NCI-H1092 (cell line): ENCODE measurements around the gene HECW1.
"Not testable (repeated sequence)": the region's sequence is repeated elsewhere in the genome, so short reads cannot be mapped to it uniquely, and the experiment has no call there.

Source experiments
- DNase-seq: peaks from one replicate; lab custom pipeline; 2025; lab: John Stamatoyannopoulos, UW

Gene HECW1

DNA sequence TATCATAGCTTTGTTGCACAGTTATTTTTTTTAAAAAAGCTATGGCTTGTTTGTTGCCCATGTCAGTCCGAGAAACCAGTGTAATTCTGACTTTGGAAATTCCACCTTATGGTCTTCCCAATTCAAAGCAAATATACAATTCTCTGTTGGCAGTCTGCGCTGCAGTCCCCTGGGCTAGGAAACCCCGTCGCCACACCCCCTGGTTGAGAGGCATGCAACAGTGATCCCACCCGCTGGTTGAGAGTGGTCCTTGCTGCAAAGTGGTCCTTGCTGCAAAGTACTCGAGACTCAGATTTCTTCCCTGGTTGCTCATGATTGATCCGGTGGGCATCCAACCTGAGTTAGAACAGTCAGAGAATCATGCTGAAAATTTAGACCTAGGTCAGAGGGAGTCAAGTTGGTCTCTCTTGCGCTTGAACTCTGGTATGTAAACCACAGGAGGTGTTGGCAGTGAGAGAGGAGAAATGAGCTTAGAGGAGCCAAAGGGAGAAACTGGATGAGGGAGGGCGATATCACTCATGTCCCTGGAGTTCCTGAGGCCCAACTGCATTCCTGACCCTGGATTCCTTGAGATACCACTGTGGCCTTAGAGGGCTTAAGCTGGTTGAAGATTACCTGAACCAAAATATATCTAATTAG, 425.4 kb downstream of the HECW1 start:
- DNase-seq = no peak

DNA sequence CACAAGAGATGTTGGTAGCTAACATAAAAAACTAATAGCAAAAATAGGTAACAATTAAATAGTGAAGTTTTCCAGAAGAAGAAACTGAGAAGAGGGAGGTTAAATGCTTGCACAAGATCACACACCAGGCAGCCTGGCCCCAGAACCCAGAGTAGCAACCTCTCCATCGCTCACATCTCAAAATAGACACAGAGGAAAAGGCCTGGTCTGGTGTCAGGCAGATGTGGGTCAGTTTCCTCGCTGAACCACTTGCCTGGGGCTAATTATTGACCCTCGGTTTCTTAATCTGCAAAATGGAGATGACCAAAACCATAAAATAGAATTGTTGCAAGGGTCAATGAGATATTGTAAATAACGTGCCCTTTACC, 425.9 kb downstream of the HECW1 start:
- no peak for DNase-seq

DNA sequence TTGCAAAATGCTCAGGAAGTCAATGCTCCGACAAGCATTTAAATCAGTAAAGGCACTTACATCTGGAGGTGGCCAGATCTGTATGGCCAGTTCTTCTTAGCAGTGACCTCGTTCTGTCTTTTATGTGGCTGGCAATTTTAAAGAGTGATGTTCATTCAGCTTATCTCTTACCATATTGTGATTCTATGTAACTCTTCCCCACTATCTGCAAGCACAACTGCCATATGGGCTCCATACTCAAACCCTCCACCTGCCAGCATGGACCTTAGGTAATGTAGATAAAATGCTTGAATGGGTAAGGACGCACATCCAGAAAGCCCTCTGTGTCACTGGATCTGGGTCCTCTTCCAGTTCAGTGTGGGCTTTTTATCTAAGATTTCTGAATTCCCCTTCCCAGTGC, 428.0 kb downstream of the HECW1 start:
- DNase-seq = no peak

DNA sequence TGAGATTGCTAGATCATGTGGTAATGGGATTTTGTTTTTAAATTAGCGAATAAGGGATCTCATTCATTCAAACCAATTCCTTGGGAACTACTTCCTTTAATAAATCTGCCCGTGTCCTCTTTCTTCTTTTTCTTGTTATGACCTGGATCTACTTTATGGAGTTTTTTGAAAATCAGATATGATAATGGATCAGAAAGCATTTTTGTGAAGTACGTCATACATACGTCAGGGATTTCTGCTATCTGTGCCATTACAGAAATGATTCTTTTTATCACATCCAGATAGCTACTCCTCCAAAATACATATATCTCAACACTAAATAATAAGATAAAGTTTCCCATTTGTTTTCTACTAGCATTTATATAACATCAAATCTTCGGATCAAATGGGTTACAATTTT, 430.3 kb downstream of the HECW1 start:
- no peak for DNase-seq

DNA sequence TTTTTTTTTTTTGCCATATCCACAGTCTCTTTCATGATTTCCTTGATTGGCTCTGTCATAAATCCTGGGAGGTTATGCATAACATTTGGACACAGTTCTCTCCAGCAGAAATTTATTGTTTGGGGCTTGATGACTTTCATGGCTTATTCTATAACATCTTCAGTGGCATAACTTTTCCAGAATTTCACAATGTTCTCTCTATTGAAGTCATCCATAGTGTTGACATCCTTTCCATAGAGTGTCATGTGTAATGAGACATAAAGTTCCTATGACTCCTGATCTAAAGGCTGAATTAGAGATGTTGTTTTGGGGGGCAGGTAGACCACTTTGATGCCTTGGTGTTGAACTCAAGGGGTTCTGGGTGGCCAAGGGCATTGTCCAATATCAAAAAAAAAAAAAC, 433.8 kb downstream of the HECW1 start:
- no peak for DNase-seq

DNA sequence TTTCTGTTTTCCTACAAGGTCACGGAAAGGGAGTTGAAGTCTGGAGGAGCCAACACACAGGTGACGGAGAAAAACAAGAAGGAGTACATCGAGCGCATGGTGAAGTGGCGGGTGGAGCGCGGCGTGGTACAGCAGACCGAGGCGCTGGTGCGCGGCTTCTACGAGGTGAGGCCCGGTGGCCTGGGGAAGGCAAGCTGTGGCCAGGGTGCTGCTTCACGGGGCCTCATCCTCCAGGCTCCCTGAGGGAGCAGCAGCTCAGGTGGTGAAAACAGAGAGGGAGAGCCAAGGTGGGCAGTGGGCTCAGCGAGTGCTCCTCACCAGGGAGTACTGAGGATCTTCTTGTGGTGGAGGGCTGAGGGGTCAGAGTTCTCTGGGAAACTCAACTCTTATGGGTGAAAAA, 438.0 kb downstream of the HECW1 start:
- no peak for DNase-seq

DNA sequence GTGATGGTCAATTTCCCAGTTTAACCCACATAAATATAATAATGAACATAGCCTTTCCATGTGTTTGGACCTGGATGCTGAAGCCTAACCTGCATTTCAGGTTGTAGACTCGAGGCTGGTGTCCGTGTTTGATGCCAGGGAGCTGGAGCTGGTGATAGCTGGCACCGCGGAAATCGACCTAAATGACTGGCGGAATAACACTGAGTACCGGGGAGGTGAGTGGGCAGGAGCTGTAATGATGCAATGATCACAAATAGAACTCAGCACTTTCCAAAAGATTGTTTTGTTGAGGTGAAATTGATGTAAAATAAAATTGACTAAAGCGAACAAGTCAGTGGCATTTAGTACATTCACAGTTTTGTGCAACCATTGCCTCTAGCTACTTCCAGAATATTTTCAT, 439.7 kb downstream of the HECW1 start:
- no peak for DNase-seq

DNA sequence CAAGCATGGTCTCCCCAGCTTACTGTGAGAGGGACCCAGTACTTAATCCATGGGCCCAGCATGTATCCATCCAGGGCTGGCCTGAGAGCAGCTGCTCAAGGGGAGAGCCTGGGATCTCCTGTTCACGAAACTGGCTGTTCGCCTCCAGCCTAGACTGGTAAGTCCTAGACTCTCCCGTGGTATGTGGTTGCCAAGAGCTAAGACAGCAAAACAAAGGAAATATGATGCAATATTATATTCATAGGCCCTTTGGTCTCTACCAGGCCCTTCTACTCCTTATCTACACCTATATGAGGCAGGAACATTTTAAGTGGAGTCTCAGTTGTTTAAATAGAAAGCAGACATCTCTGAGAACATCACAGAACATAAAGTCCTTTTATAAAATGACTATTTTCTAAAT, 441.6 kb downstream of the HECW1 start:
- DNase-seq = no peak

DNA sequence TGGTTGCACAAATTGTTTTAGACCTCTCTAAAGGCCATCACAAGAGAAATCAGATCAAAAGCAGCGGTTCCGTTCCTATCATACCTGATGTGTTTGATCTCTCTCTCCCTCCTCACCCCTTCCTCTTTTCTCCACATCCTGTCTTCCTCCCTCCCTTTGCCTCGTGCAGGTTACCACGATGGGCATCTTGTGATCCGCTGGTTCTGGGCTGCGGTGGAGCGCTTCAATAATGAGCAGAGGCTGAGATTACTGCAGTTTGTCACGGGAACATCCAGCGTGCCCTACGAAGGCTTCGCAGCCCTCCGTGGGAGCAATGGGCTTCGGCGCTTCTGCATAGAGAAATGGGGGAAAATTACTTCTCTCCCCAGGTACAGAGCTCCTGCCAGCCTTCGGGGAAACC, 442.0 kb downstream of the HECW1 start:
- DNase-seq = no peak

DNA sequence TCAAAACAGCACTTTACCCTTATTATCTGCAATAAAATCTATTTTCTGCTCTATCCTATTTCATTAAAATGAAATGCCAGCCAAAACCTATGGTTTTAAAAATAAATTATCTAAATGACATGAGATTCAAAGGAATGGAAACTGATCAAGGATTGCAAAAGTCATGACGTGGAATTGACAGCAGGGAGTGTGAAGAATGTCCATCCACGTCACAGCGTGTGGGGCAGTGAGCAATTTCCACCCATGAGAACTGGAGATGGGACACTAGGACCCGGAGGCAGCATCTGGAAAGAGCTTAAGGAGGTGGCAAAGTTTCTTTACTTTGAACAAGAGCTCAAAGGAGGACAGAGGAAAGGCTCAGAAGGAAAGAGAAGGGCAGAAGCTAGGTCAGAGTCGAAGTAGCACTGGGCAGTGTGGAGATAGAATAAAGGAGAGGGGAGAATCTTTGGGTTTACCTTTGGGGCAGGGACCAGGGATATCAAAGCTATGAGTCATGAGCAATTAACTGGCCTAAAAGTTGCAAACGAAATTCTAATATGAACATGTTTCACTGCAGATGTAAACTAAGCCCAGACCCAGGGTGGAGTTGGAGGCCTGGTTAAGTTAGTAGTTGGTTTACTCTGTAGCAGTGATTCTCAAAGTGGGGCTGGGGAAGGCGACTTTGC, 445.5 kb downstream of the HECW1 start:
- DNase-seq = no peak

DNA sequence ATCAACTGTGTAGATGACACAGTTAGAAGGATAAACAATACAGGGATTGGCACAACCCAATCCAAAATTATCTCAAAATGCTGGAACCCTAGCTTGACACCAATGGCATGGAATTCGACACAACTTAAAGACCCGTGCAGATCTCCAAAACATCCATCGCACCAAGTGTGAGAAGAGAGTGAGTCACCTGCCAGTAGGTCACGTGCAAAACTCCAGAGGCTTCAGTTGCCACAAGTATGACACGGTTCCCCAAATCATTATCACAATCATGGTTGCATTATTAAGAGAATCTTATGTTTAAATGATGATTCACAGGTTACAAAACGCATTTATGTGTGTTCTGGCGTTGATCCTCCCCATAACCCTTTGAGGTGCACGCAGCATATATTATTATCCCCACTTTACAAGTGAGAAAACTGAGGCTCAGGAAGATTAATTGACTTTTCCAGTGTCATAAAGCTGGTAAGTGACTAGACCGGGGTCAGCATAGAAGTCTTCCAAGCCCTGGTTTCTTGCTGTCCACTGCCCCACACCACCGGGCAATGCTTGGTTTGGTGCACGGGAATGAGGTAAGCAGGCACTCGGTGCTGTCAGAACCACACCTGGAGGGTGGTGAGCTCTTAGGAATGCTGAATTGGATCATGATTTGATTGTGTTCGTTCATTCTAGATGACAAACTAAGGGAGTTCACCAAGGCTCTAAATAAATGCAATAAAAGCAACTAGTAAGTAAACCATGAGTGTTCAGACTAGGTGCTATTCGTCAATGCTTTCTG, 446.9 kb downstream of the HECW1 start:
- DNase-seq = no peak

DNA sequence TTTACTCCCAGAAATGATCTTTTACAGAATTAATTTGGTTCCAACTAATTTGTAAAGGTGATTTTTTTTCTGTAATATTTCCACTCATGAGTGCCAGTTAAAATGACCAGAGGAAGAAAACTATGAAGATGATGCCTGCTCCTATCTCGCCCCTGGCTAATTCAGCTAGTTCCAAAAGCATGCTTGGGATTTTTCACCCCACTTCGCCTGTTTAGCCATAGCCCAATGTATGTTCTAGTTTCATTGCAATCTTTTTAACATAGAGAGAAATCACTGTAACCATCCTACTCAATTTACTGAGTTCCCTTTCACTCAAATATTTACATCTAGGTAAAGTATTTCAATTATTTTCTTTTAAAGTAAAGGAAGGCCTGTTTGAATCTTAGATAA, 447.5 kb downstream of the HECW1 start:
- no peak for DNase-seq

DNA sequence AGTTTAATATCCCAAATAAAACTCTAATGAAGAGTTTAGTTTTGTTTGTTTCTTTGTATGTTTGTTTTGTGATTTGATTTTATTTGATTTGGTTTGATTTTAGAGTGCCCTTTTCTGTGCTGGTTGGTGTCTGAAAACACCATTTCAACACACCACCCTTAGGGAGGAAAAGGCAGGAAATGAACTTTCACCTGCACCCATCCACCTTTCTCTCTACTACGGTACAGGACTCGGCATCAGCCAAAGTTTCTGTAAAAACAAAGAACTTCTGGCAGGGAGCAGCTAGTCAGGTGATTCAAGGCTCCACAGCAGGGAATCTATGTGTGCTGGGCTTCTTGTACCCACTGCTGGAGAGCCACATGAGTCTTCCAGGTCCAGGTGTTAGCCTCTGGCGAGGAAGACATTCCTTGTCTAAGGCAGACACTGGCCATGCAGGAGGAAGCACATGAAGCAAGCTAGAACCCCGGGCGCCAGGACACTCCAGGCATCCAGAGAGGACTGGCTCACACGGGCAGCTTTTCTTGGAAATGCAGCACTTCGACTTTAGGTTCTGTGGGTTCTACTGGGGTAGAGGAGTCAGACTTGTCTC, 448.4 kb downstream of the HECW1 start:
- DNase-seq = no peak

DNA sequence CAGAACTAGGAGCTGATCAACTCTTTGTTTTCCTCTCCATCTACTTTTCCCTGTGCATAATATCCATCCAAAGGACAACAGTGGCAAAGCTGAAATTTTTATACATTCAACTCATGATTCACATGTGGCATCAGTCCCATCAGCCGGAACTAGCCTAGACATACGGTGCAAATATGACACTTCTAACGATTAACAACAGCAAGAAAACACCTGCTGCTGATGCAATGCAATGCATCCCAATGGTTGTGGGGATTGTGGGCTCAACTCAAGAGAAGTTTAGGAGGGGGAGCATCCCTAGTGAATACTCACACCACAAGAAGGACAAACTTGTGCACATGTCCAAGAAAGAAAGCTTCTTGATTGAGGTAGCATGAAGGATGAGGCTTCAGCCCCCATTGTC, 449.9 kb downstream of the HECW1 start:
- no peak for DNase-seq

DNA sequence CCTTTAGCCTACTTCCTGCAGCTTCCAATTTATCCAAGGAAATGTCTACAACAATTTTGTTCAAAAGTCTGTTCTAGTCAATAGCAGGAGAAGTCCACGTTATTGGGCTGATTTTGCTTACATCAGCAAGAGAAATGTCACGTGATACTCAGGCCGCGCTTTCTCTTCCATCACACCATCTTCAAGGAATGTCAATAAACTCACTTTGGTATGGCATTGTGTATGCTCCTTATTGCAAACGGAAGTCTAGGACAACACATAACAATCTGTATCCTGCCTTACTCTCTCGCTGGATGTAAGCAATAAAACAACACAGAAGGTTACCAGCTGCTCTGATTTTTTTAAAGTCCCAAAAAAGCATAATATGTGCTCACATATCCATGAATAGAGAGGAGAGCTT, 453.3 kb downstream of the HECW1 start:
- DNase-seq = no peak

DNA sequence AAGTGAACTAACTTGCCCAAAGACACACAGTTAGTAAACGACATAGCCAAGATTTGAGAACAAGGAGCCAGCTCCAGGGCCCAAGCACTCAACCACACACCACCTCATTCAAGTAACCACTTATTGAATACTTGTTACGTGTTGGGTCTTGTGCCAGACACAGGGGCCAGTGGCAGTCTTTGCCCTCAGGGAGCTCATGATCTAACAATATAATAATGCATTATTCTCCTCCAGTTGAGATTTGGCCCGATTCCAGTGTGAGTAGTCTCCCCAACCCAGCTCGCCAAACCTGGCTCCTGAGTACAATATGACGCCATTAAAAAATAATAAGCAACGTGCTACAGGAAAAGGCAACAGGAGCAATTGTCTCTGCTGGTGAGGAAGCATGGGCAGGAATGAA, 456.1 kb downstream of the HECW1 start:
- DNase-seq = no peak

DNA sequence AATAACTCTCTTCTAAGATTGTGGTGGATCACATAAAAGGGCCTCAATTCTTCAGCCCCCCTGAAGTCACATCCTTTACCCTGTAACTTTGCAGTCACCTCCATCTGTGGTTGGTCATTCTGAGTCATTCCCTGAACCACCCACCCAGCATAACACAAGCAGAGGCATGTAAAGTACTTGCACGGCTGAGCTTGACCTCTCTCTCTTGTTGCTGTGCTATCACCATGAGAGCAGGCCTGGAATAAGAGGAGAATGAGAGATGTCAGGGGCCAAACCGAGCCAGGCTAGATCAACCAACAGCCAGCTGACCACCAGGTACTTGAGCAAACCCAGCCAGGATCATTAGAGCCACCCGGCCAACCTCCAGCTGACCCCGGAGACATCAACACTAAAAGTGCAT, 457.0 kb downstream of the HECW1 start:
- DNase-seq = no peak

DNA sequence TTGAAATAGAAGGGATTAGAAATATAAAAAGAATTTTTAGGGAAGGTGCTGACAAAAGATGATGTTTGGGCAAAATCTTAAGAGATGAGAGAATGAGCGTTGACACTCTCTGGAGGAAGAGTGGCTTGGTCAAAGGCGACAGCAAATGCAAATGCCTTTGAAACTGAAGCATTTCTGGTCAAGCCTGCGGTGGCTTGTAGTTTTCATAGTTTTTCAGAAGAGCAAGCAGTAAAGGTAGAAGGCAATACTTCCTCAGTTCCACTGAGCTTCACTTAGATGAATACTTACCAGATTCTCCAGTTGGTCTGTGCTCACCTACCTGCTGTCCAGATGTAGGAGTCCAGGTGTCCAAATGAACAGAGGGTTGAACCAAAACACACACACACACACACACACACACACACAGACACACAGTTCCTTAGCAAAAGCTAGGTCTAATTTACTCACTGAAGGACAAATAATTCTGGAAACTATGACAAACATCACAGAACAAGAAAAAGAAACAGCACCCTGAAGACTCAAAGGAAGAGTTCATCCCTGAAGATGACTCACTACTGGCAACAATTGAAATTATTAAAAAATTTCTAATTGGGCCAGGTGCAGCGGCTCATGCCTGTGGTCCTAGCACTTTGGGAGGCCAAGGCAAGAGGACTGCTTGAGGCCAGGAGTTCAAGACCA, 458.4 kb downstream of the HECW1 start:
- no peak for DNase-seq

DNA sequence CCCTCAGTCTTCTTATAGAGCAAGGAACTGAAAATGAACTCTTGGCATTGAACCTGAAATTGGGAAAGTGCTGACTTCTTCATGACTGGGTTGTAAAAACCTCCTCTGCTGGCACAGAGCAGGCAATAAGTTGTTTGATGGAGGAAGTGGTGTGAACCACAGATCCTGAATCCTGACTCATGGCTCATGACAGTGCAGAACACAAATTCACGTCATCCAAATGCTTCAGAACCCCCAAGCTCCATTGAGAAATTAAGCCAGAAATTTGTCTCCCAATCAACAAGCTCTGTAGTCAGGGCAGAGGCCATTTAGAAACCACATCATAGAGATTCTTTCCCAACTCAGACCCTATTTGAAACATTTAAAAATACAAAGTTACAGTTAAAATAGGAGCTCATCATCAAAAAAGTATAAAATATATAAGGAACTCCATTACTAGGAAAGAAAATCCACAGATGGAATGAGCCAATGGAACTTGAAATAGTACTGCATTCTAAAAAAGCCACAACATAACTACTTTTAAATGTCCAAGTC, 460.1 kb downstream of the HECW1 start:
- DNase-seq = no peak

DNA sequence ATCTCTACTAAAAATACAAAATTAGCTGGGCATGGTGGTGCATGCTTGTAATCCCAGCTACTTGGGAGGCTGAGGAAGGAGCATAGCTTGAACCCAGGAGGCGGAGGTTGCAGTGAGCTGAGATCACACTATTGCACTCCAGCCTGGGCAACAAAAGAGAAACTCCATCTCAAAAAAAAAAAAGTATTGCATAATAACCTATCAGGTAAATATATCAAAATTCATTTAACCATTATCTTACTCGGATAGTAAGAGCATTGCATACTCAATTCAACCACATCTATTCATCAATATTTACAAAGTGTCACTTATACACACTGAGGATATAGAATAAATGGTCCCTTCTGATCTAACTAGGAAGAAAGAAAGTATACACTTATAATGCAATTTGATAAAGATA, 461.4 kb downstream of the HECW1 start:
- DNase-seq = not testable (repeated sequence)

DNA sequence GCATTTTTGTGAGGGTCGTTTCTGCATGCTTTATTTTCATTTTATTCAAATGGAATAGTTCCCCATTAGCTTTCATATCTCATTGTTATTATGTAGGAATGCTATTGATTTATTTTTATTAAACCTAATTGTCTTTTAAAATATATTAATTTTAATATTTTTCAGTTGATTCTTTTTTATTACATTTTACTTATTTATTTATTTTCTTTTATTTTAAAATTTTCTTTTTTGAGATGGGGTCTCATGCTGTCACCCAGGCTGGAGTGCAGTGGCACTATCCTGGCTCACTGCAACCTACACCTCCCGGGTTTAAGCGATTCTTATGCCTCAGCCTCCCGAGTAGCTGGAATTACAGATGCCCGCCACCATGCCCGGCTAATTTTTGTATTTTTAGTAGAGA, 463.1 kb downstream of the HECW1 start:
- no peak for DNase-seq

DNA sequence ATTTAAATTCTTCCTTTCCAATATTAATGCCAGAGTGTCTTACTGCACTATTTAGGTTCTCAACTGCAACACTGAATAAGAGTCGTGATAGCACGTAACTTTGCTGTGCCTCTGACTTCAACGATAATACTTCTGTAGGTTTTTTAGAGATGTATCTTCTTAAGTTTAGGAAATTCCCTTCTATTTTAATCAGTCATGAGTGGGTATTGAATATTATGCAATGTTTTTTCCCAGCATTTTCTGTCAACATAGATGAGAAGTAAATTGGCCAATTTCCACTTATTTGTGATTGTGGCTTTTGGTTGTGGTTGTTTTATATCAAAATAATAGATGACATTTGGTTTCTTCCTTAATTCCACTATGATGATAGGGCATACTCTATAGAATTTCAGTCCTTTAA, 463.8 kb downstream of the HECW1 start:
- DNase-seq = no peak
